H1 (cell line): Measurements from ENCODE around the gene VSIG10L2. TPM values are rescaled to one million over a fixed set of nuclear protein-coding genes. Genes with fewer than 3 reads are reported as not detected.

ENCODE experiments used
- CTCF ChIA-PET: fragments of 300-600 bp; sonication (Branson Sonifier 250); formaldehyde crosslinking; loops from one replicate; lab custom pipeline; 2021; ENCODE audit not compliant: partially characterized antibody; lab: Charles Lee
- POLR2A ChIA-PET: fragments of 300-600 bp; sonication (Branson Sonifier 250); formaldehyde crosslinking; loops from one replicate; lab custom pipeline; 2021; ENCODE audit warnings: inconsistent platforms; ENCODE audit not compliant: partially characterized antibody; lab: Charles Lee
- DNase-seq, 2 experiments: peaks; one replicate each; pipeline versions ENCODE4 v3.0.0 to v3.0.0-alpha.2; 2010 to 2022; ENCODE audit warnings: low spot score in 2 of 2, low read depth in 1 of 2, mixed read lengths in 1 of 2
- FAIRE-seq: peaks from 2 replicates; lab custom pipeline; 2011; peaks lifted over from hg19 to GRCh38; lab: Jason Lieb, UNC
- H2AFZ ChIP-seq: 2 replicates; pipeline ENCODE4 v1.8.1; 2012; ENCODE audit warnings: low read length, inconsistent platforms
- H2AK5ac ChIP-seq: 2 replicates; pipeline ENCODE4 v1.6.1; 2013; ENCODE audit warnings: low read depth, low read length
- H2BK120ac ChIP-seq: replicated peaks from 2 replicates; pipeline ENCODE3; 2013; ENCODE audit warnings: low read depth, low read length, inconsistent platforms
- H2BK12ac ChIP-seq: 2 replicates; pipeline ENCODE4 v1.6.1; 2013; ENCODE audit warnings: low read depth, low read length
- H2BK15ac ChIP-seq: 2 replicates; pipeline ENCODE4 v1.6.1; 2013; ENCODE audit warnings: low read length
- H2BK20ac ChIP-seq: 2 replicates; pipeline ENCODE4 v1.6.1; 2013; ENCODE audit warnings: low read length
- H2BK5ac ChIP-seq: 2 replicates; pipeline ENCODE4 v1.6.1; 2013; ENCODE audit warnings: low read depth, low read length
- H3K14ac ChIP-seq: 2 replicates; pipeline ENCODE4 v1.6.1; 2013; ENCODE audit warnings: inconsistent platforms; ENCODE audit not compliant: insufficient read length
- H3K18ac ChIP-seq: 2 replicates; pipeline ENCODE4 v1.6.1; 2013; ENCODE audit warnings: low read length; ENCODE audit errors: extremely low read depth
- H3K23ac ChIP-seq: 2 replicates; pipeline ENCODE4 v1.6.1; 2013; ENCODE audit warnings: inconsistent platforms; ENCODE audit not compliant: insufficient read length
- H3K23me2 ChIP-seq: 2 replicates; pipeline ENCODE4 v1.6.1; 2013; ENCODE audit warnings: low read depth, low read length
- H3K27ac ChIP-seq: 2 replicates; pipeline ENCODE4 v1.6.1; 2011; ENCODE audit warnings: low read depth, low read length, inconsistent platforms
- H3K27me3 ChIP-seq, 4 experiments: replicated peaks in 1 of 4; 1 replicate in 1 of 4; 2 replicates in 3 of 4; pipeline versions ENCODE4 v1.6.1 to v1.8.1; 2011 to 2013; ENCODE audit warnings: low read length in 3 of 4, mild to moderate bottlenecking in 3 of 4, inconsistent platforms in 2 of 4, mixed read lengths in 2 of 4, moderate library complexity in 1 of 4; ENCODE audit not compliant: control insufficient read depth in 3 of 4, insufficient read depth in 3 of 4; ENCODE audit errors: extremely low read depth in 1 of 4
- H3K36me3 ChIP-seq, 4 experiments: 2 replicates each; pipeline versions ENCODE4 v1.6.1 to v1.8.1; 2011 to 2013; ENCODE audit warnings: mild to moderate bottlenecking in 4 of 4, low read length in 3 of 4, moderate library complexity in 2 of 4, control low read depth in 1 of 4, inconsistent platforms in 1 of 4; ENCODE audit not compliant: insufficient read depth in 4 of 4, control insufficient read depth in 2 of 4
- H3K4ac ChIP-seq: replicated peaks from 2 replicates; pipeline ENCODE3; 2013; ENCODE audit warnings: low read length, low read depth, mixed read lengths, inconsistent platforms; ENCODE audit not compliant: insufficient read length
- H3K4me1 ChIP-seq, 4 experiments: replicated peaks in 1 of 4; 1 replicate in 1 of 4; 2 replicates in 3 of 4; pipeline versions ENCODE4 v1.6.1 to v1.8.1; 2011 to 2013; ENCODE audit warnings: low read length in 3 of 4, inconsistent platforms in 2 of 4, mixed read lengths in 1 of 4; ENCODE audit not compliant: insufficient read depth in 4 of 4, control insufficient read depth in 3 of 4
- H3K4me2 ChIP-seq, 2 experiments: 2 replicates each; pipeline versions ENCODE4 v1.6.1 to v1.8.1; 2011 to 2013; ENCODE audit warnings: low read depth in 2 of 2, low read length in 2 of 2, control low read depth in 1 of 2, inconsistent platforms in 1 of 2, mild to moderate bottlenecking in 1 of 2; ENCODE audit not compliant: insufficient read depth in 1 of 2
- H3K4me3 ChIP-seq, 4 experiments: fragments of 200-600, 300-600 bp in 1 of 4; sonication (generic), shearing (Covaris generic), sonication (Bioruptor Twin) in 1 of 4; 2 replicates each; pipeline versions ENCODE4 v1.5.1 to v1.8.1; 2011 to 2016; ENCODE audit warnings: low read length in 4 of 4, low read depth in 3 of 4, control low read depth in 2 of 4, inconsistent platforms in 2 of 4, mild to moderate bottlenecking in 2 of 4, mixed read lengths in 1 of 4, moderate library complexity in 1 of 4; ENCODE audit not compliant: insufficient read depth in 2 of 4; ENCODE audit errors: extremely low read depth in 1 of 4
- H3K56ac ChIP-seq: replicated peaks from 2 replicates; pipeline ENCODE3; 2013; ENCODE audit warnings: low read depth, mild to moderate bottlenecking, mixed read lengths, low read length, inconsistent platforms; ENCODE audit not compliant: insufficient read length
- H3K79me1 ChIP-seq: 2 replicates; pipeline ENCODE4 v1.6.1; 2013; ENCODE audit warnings: low read depth, low read length, control low read depth
- H3K79me2 ChIP-seq, 2 experiments: 2 replicates each; pipeline versions ENCODE4 v1.6.1 to v1.8.1; 2012 to 2013; ENCODE audit warnings: low read length in 2 of 2, mild to moderate bottlenecking in 2 of 2, inconsistent platforms in 1 of 2; ENCODE audit not compliant: insufficient read depth in 2 of 2, control insufficient read depth in 1 of 2
- H3K9ac ChIP-seq, 4 experiments: replicated peaks in 1 of 4; 1 replicate in 1 of 4; 2 replicates in 3 of 4; pipeline versions ENCODE4 v1.6.1 to v1.8.1; 2011 to 2013; ENCODE audit warnings: low read depth in 3 of 4, low read length in 3 of 4, control low read depth in 2 of 4, mild to moderate bottlenecking in 2 of 4, moderate library complexity in 2 of 4, inconsistent platforms in 1 of 4; ENCODE audit errors: extremely low read depth in 1 of 4
- H3K9me3 ChIP-seq, 2 experiments: 2 replicates each; pipeline versions ENCODE4 v1.6.1 to v1.8.1; 2012 to 2013; ENCODE audit warnings: mild to moderate bottlenecking in 2 of 2, moderate library complexity in 2 of 2, control low read depth in 1 of 2, inconsistent platforms in 1 of 2, low read depth in 1 of 2, low read length in 1 of 2, mixed read lengths in 1 of 2; ENCODE audit not compliant: insufficient read depth in 2 of 2
- H4K20me1 ChIP-seq, 2 experiments: replicated peaks in 1 of 2; 2 replicates each; pipeline versions ENCODE3 to v1.8.1; 2011 to 2013; ENCODE audit warnings: inconsistent platforms in 2 of 2, low read length in 2 of 2, mild to moderate bottlenecking in 1 of 2; ENCODE audit not compliant: insufficient read depth in 2 of 2, control insufficient read depth in 1 of 2
- H4K5ac ChIP-seq: 2 replicates; pipeline ENCODE4 v1.6.1; 2013; ENCODE audit warnings: low read length, low read depth, mixed read lengths, inconsistent platforms; ENCODE audit not compliant: insufficient read length
- H4K8ac ChIP-seq: 2 replicates; pipeline ENCODE4 v1.8.0; 2013; ENCODE audit warnings: mild to moderate bottlenecking, moderate library complexity, low read length, inconsistent platforms; ENCODE audit not compliant: insufficient read depth; ENCODE audit errors: extremely low read depth
- H4K91ac ChIP-seq: replicated peaks from 2 replicates; pipeline ENCODE3; 2013; ENCODE audit warnings: low read length, mixed read lengths, inconsistent platforms; ENCODE audit not compliant: insufficient read length
- BACH1 ChIP-seq: IDR thresholded peaks from 2 replicates; pipeline ENCODE4 v1.6.1; 2012; ENCODE audit warnings: low read length, improper control_type of control experiment
- CBX5 ChIP-seq: fragments of 300-800, 300-1000 bp; sonication (generic); IDR thresholded peaks from 2 replicates; pipeline ENCODE4 v1.7.1; 2016; ENCODE audit warnings: antibody characterized with exemption, low read length, low read depth
- NANOG ChIP-seq: IDR thresholded peaks from 2 replicates; pipeline ENCODE4 v1.6.1; 2011; ENCODE audit warnings: low read length, low read depth, mild to moderate bottlenecking, inconsistent platforms; ENCODE audit not compliant: insufficient read depth, poor library complexity, severe bottlenecking
- POLR2A ChIP-seq, 2 experiments: IDR thresholded peaks; 1 replicate in 1 of 2; 2 replicates in 1 of 2; pipeline ENCODE4 v1.6.1; 2011; ENCODE audit warnings: low read depth in 2 of 2, low read length in 2 of 2, mild to moderate bottlenecking in 2 of 2; ENCODE audit errors: control extremely low read depth in 1 of 2
- RNF2 ChIP-seq: fragments of 200-900, 300-1000 bp; sonication (generic); IDR thresholded peaks from 2 replicates; pipeline ENCODE4 v1.7.1; 2016; ENCODE audit warnings: borderline replicate concordance, low read depth, mild to moderate bottlenecking, antibody characterized with exemption, low read length; ENCODE audit not compliant: poor library complexity, severe bottlenecking; ENCODE audit errors: missing control alignments
- WGBS, 2 experiments: shearing (Covaris generic) in 1 of 2; methylation state at CpG; one replicate each; pipeline versions ENCODE4 v1.1.6 to v1.1.7; 2013 to 2015; ENCODE audit warnings: low lambda C conversion rate in 2 of 2, mixed read lengths in 2 of 2, inconsistent platforms in 1 of 2, low coverage in 1 of 2, missing lambda C conversion rate in 1 of 2; ENCODE audit not compliant: insufficient replicate concordance in 2 of 2, insufficient coverage in 1 of 2, insufficient read length in 1 of 2; ENCODE audit errors: extremely low coverage in 1 of 2, missing lambda C conversion rate in 1 of 2; 5-methylcytosine and 5-hydroxymethylcytosine counted together
- polyA plus RNA-seq, 7 experiments: library from polyadenylated mRNA; depleted of rRNA in 3 of 7; stranded (reverse) in 5 of 7; unstranded in 2 of 7; fragments of >200 nt in 5 of 7; fragments of 200-250 nt in 2 of 7; gene quantifications; 1 replicate in 5 of 7; 2 replicates in 1 of 7; 4 replicates in 1 of 7; pipeline versions ENCODE4 v1.2.1 to v1.2.3, GENCODE V29; 2011 to 2013; ENCODE audit warnings: missing spikeins in 2 of 7, mixed read lengths in 2 of 7
- total RNA-seq: library from RNA; stranded (reverse); fragmentation: NEBNext Ultra II Directional; extraction: Animal tissue kit (Norgen Biotek cat#: 25700); gene quantifications from 2 replicates; pipeline ENCODE4 v1.2.1, GENCODE V29; 2021
- TF ChIP-seq, protein P1 (sequence below): IDR thresholded peaks from 2 replicates; pipeline ENCODE4 v1.6.1; 2011; ENCODE audit warnings: low read depth, mild to moderate bottlenecking, low read length; ENCODE audit not compliant: insufficient read depth

Gene VSIG10L2
- total and polyA plus RNA-seq, 2 of the 8 experiments (the other 6 are each of a cell fraction or from before 2014, with no cell fraction given): not detected

DNA sequence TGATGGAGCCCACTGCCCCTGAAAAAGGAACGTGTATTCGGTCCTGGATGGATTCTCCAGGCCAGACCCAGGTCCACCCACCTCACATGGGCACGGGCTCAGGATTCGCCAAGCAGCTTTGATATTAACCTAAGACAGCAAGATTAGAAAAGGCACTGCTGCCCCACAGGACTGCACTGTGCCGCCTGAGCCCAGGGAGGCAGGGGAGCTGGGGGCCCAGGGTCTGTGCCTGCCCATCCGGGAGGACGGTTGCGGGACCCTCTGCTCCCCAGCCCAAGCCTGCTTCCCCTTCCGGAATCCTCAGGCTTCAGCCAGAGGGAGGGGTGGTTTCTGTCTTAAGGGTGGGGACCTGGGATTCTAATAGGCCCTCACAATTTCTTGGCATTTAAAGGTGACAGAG, 13.5 kb upstream of the VSIG10L2 start:
- POLR2A ChIA-PET: interaction anchor here (1.1 to 1.6 kb wide), 3 partner anchors 11 to 197 kb away, joined by 3 to 6 read pairs (median 3); no protein-coding TSS in a partner anchor
- peak overlapping the region; percentile 17; the same call in 1 of the 2 replicates for H3K18ac ChIP-seq
- H3K4me1 ChIP-seq: peaks cover 6 to 14% (median 11%) of the 10 kb centered on the region in 4 experiments
- H2BK15ac ChIP-seq: no peak overlapping the region; the same call in 1 of the 2 replicates
- no peak overlapping the region for H3K56ac ChIP-seq
- no peaks in the 10 kb centered on the region for H4K20me1 ChIP-seq
- H2BK20ac ChIP-seq: no peak overlapping the region
- H3K36me3 ChIP-seq: no peaks in the 10 kb centered on the region
- CTCF ChIA-PET: interaction anchor here (1.0 to 7.0 kb wide), 7 partner anchors 8 to 261 kb away, joined by 3 to 76 read pairs (median 11); partner anchors contain the start of gene VSIG10L2
- H2BK5ac ChIP-seq: no peak overlapping the region
- H3K27ac ChIP-seq: no peak overlapping the region
- no peak for FAIRE-seq
- no peak overlapping the region for H4K5ac ChIP-seq
- no peak overlapping the region for H3K4ac ChIP-seq
- H3K4me2 ChIP-seq: peak overlapping the region in 1 of 2 experiments; percentile 65; a peak in 1 of 4 replicates
- H3K23ac ChIP-seq: no peak overlapping the region
- H3K9me3 ChIP-seq: no peaks in the 10 kb centered on the region
- no peak overlapping the region for H2AK5ac ChIP-seq
- WGBS, 2 experiments: 89% methylated on average over 9 of the region's 9 CpGs; no CpG with 5 or more reads in 1 of the 2 experiments
- H2BK120ac ChIP-seq: no peak overlapping the region
- peak overlapping the region; percentile 42; the same call in 1 of the 2 replicates for H4K8ac ChIP-seq
- H3K4me3 ChIP-seq: no peak overlapping the region
- no peak for DNase-seq
- H2AFZ ChIP-seq: 0 out of 2 replicates have a peak overlapping the region, but pooled peaks have one; percentile 1
- H3K9ac ChIP-seq: no peak overlapping the region
- no peaks in the 10 kb centered on the region for H3K79me1 ChIP-seq
- H3K14ac ChIP-seq: no peak overlapping the region
- peaks cover 0 to 6% (median 2%) of the 10 kb centered on the region in 4 experiments; a peak in 2 of 7 replicates for H3K27me3 ChIP-seq
- peak overlapping the region; percentile 35 for H4K91ac ChIP-seq
- H3K79me2 ChIP-seq: no peaks in the 10 kb centered on the region
- 0 out of 2 replicates have a peak overlapping the region, but pooled peaks have one; percentile 71 for H2BK12ac ChIP-seq
- no peaks in the 10 kb centered on the region for H3K23me2 ChIP-seq
- TF ChIP-seq BACH1: no peak
- no peak for TF ChIP-seq RNF2
- TF ChIP-seq POLR2A (IDR thresholded peaks at IDR 0.05; ENCODE audit: control extremely low read depth in 1 of 2, low read depth in 2 of 2, low read length in 2 of 2): no peak
- no peak for TF ChIP-seq NANOG
- no peak for TF ChIP-seq CBX5
- TF ChIP-seq, protein P1, sequence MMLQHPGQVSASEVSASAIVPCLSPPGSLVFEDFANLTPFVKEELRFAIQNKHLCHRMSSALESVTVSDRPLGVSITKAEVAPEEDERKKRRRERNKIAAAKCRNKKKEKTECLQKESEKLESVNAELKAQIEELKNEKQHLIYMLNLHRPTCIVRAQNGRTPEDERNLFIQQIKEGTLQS: no peak
- TF ChIP-seq, all 59 proteins: peak for 0
